Memory B cell (primary cell): Measurements from ENCODE around the gene ZBTB12.
A peak's percentile ranks its signal among the peaks of the same experiment; 100 is the strongest.
"Not testable (repeated sequence)": the region's sequence is repeated elsewhere in the genome, so short reads cannot be mapped to it uniquely, and the experiment has no call there.

Experiments
- ATAC-seq: fragments of 150-1000 bp; cut with Tn5 transposase; 2 replicates; pipeline ENCODE4 v1.10.0; 2021; ENCODE audit warnings: low read depth, mild to moderate bottlenecking, moderate library complexity
- DNase-seq, 2 donors: peaks; one replicate each; pipeline ENCODE4 v3.0.0; 2022; ENCODE audit warnings: low spot score in 2 of 2
- H3K27ac Mint-ChIP-seq: one replicate; pipeline ENCODE4 v1.8.0; 2022; ENCODE audit warnings: mild to moderate bottlenecking, moderate library complexity, mixed read lengths
- H3K27me3 Mint-ChIP-seq: one replicate; pipeline ENCODE4 v1.8.0; 2022; ENCODE audit warnings: mixed read lengths
- H3K36me3 Mint-ChIP-seq: one replicate; pipeline ENCODE4 v1.8.0; 2022; ENCODE audit warnings: mild to moderate bottlenecking, mixed read lengths
- H3K4me1 Mint-ChIP-seq: one replicate; pipeline ENCODE4 v1.8.0; 2022; ENCODE audit warnings: mixed read lengths
- H3K4me3 Mint-ChIP-seq: one replicate; pipeline ENCODE4 v1.8.0; 2022; ENCODE audit warnings: mild to moderate bottlenecking, moderate library complexity, mixed read lengths
- H3K9me3 Mint-ChIP-seq: one replicate; pipeline ENCODE4 v1.8.0; 2022; ENCODE audit warnings: mixed read lengths

Gene ZBTB12

DNA sequence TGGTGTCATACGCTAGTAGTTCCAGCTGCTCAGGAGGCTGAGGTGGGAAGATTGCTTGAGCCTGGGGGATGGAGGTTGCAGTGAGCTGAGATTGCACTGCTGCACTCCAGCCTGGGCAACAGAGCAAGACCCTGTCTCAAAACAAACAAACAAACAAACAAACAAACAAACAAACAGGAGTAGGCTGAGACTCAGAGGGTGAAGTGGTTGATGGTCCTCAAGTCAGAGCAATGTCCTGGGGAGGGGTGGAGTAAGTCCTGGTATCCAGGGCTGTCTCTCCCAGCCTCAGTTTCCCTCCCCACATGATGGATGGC, 33.3 kb downstream of the ZBTB12 start:
- ATAC-seq, H3K27ac Mint-ChIP-seq, H3K27me3 Mint-ChIP-seq, H3K9me3 Mint-ChIP-seq, H3K4me1 Mint-ChIP-seq, DNase-seq, H3K36me3 Mint-ChIP-seq, H3K4me3 Mint-ChIP-seq: not testable (repeated sequence)

DNA sequence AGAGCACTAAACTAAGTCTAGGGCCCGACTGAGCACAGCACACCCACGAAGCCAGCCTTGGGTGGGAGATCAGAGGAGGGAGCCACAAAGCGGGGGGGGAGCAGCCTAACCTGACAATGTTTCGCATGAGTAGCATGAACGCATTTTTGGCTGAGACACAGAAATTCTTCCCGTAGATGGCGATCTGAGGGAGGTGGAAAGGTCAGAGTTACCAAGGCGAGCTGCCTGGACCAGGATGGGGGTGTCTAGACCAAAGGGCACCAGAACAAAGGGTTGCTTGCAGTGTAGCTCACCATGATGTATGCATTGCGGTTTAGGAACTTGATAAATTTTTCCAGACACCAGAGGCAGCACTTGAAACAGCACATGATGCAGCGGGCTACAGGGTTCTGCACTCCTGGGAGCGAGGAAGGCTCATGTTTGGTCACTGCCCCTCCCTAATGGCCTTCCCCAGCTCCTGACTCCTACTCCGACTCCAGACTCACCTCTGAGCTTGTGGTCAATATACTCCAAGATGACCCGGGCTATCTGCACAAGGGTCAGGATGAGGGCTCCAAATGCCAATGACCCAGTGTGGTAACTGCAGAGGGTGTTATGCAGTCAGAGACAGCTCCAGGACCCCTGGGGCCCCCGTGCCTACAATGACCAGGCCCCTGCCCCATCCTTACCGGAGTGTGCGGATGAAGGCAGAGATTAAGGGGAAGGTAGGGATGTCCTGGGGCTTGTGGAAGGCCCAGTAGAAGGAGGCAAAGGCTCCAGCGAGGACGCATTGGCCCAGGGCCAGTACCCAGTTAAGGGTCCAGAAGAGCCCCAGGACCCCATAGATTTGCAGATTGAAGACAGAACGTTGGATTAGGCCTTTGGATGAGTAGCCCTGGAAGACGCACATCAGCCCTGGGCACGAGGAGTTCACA, 36.4 kb downstream of the ZBTB12 start:
- Mint-ChIP-seq H3K36me3 (no peaks in the 10 kb centered on the region), H3K27ac (no peak overlapping the region), H3K4me1 (peaks cover 14% of the 10 kb centered on the region), H3K27me3 (peaks cover 3% of the 10 kb centered on the region), H3K9me3 (no peaks in the 10 kb centered on the region), H3K4me3 (no peak overlapping the region)
- no peak for DNase-seq
- no peak for ATAC-seq

DNA sequence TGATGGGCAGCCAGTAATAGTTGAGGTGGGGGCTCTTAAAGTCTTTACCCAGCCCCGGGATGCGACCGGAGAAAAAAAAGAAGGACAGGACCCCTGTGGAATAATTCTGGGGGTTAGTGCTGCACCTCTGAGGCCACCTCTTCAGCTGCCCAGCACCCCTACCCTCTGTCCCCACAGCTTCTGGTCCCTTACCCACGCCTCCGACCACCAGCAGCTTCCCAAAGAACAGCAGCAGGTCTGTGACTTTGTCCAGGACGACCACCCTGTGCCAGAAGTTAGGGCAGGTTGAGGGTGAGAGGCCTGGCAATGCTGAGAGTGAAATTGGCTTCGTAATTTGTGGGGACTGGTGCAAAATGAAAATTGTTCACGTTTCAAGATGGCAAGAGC, 37.1 kb downstream of the ZBTB12 start:
- H3K4me3 Mint-ChIP-seq, result no peak overlapping the region
- no peaks in the 10 kb centered on the region for H3K9me3 Mint-ChIP-seq
- no peak overlapping the region for H3K27ac Mint-ChIP-seq
- H3K4me1 Mint-ChIP-seq, result peaks cover 12% of the 10 kb centered on the region
- H3K27me3 Mint-ChIP-seq, result peaks cover 2% of the 10 kb centered on the region
- ATAC-seq, result no peak
- peaks cover 4% of the 10 kb centered on the region for H3K36me3 Mint-ChIP-seq
- DNase-seq, result no peak

DNA sequence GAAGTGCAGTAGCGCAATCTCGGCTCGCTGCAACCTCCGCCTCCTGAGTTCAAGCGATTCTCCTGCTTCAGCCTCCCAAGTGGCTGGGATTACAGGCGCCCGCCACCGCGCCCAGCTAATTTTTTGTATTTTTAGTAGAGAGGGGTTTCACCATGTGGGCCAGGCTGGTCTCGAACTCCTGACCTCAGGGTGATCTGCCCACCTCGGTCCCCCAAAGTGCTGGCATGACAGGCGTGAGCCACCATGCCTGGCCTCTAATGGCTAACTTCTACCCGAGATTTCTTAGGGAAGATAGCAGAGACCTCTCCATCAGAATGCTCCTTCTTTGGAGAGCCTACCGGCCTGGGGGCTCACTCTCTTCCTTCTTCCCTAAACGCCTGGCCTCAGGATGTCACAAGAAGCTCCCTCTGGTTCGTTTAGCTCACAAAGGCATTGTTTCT, 37.7 kb downstream of the ZBTB12 start:
- H3K9me3 Mint-ChIP-seq, H3K27me3 Mint-ChIP-seq, DNase-seq, ATAC-seq, H3K36me3 Mint-ChIP-seq: not testable (repeated sequence)
- Mint-ChIP-seq H3K4me3 (peak overlapping the region; percentile 90), H3K4me1 (peaks cover 12% of the 10 kb centered on the region), H3K27ac (peak overlapping the region; percentile 62)

- no peaks in the 10 kb centered on the region for H3K27me3 Mint-ChIP-seq
- peaks cover 12% of the 10 kb centered on the region for H3K4me1 Mint-ChIP-seq
- ATAC-seq, result peak; percentile 93
- no peaks in the 10 kb centered on the region for H3K9me3 Mint-ChIP-seq
- H3K27ac Mint-ChIP-seq, result peak within 1 kb of the TSS; percentile 96
- DNase-seq, result peak; percentile 87 to 97
- peaks cover 7% of the 10 kb centered on the region for H3K36me3 Mint-ChIP-seq
- peak within 1 kb of the TSS; percentile 97 for H3K4me3 Mint-ChIP-seq
These were observed 39.3 kb downstream of the ZBTB12 start, which contains the start of gene NEU1 for GRCh38 chr6:31862344-31863235. Gene NEU1, minus strand, starts transcription at chr6:31862821. Its CDS starts 45 bp downstream, at chr6:31862776.

GRCh38 chr6:31861919-31862343, 40.0 kb downstream of the ZBTB12 start:
- Mint-ChIP-seq H3K4me3 (peak overlapping the region; percentile 97), H3K9me3 (no peaks in the 10 kb centered on the region), H3K27ac (peak overlapping the region; percentile 96), H3K4me1 (peaks cover 12% of the 10 kb centered on the region), H3K27me3 (no peaks in the 10 kb centered on the region), H3K36me3 (peaks cover 9% of the 10 kb centered on the region)
- no peak for ATAC-seq
- DNase-seq, result peak in 1 of 2 donors; percentile 18

GRCh38 chr6:31861150-31861549, 40.7 kb downstream of the ZBTB12 start:
- no peak for ATAC-seq
- H3K4me1 Mint-ChIP-seq, result peaks cover 12% of the 10 kb centered on the region
- H3K9me3 Mint-ChIP-seq, result no peaks in the 10 kb centered on the region
- H3K36me3 Mint-ChIP-seq, result peaks cover 9% of the 10 kb centered on the region
- no peak overlapping the region for H3K27ac Mint-ChIP-seq
- H3K27me3 Mint-ChIP-seq, result no peaks in the 10 kb centered on the region
- DNase-seq, result no peak
- H3K4me3 Mint-ChIP-seq, result no peak overlapping the region

DNA sequence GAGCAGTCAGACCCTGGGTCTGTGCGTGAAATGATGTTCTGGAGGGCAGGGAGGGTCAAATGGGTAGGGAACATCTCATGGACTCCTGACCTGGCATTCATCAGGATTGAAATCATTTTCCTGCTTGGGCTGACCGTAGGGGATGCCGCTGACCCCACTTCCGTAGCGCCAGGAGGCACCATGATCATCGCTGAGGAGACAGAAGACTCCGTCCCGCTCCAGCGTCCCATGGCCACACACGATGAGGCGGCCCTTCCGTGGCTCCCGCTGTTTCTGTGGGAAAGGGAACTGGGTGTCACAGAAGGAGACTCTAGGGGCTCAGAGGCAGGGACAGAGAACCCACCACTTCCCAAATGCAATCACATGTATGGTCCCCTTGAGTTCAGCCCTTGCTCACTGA, 41.5 kb downstream of the ZBTB12 start:
- H3K4me1 Mint-ChIP-seq, result peaks cover 12% of the 10 kb centered on the region
- H3K4me3 Mint-ChIP-seq, result no peak overlapping the region
- H3K36me3 Mint-ChIP-seq, result peaks cover 9% of the 10 kb centered on the region
- no peaks in the 10 kb centered on the region for H3K27me3 Mint-ChIP-seq
- ATAC-seq, result no peak
- no peak overlapping the region for H3K27ac Mint-ChIP-seq
- no peaks in the 10 kb centered on the region for H3K9me3 Mint-ChIP-seq
- no peak for DNase-seq

- no peaks in the 10 kb centered on the region for H3K9me3 Mint-ChIP-seq
- H3K27ac Mint-ChIP-seq, result no peak overlapping the region
- H3K4me3 Mint-ChIP-seq, result peak overlapping the region; percentile 18
- DNase-seq (no peak), ATAC-seq (no peak)
- peaks cover 9% of the 10 kb centered on the region for H3K36me3 Mint-ChIP-seq
- peaks cover 12% of the 10 kb centered on the region for H3K4me1 Mint-ChIP-seq
- H3K27me3 Mint-ChIP-seq, result no peaks in the 10 kb centered on the region
These were observed 42.0 kb downstream of the ZBTB12 start for GRCh38 chr6:31859923-31860322.

GRCh38 chr6:31858707-31859106, 43.2 kb downstream of the ZBTB12 start:
- Mint-ChIP-seq H3K4me1 (peaks cover 11% of the 10 kb centered on the region), H3K27me3 (no peaks in the 10 kb centered on the region), H3K9me3 (no peaks in the 10 kb centered on the region), H3K27ac (no peak overlapping the region), H3K36me3 (peaks cover 9% of the 10 kb centered on the region), H3K4me3 (no peak overlapping the region)
- ATAC-seq (no peak), DNase-seq (no peak)

DNA sequence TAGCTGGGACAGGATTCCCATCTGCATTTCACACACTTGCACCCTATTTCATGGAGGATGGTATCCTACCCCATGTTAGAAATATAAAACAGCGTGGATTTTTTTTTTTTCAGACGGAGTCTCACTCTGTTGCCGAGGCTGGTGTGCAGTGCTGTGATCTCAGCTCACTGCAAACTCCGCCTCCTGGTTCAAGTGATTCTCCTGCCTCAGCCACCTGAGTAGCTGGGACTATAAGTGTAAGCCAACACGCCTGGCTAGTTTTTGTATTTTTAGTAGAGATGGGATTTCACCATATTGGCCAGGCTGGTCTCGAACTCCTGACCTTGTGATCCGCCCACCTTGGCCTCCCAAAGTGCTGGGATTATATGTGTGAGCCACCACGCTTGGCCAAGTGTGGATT, 44.1 kb downstream of the ZBTB12 start:
- DNase-seq, H3K36me3 Mint-ChIP-seq, ATAC-seq, H3K9me3 Mint-ChIP-seq, H3K4me1 Mint-ChIP-seq, H3K4me3 Mint-ChIP-seq, H3K27ac Mint-ChIP-seq, H3K27me3 Mint-ChIP-seq: not testable (repeated sequence)

GRCh38 chr6:31851980-31852718, 49.7 kb downstream of the ZBTB12 start:
- not testable (repeated sequence) for H3K9me3 Mint-ChIP-seq, H3K27ac Mint-ChIP-seq, H3K4me1 Mint-ChIP-seq, H3K36me3 Mint-ChIP-seq, DNase-seq, ATAC-seq, H3K27me3 Mint-ChIP-seq, H3K4me3 Mint-ChIP-seq

- Mint-ChIP-seq H3K27ac (no peak overlapping the region), H3K36me3 (peaks cover 2% of the 10 kb centered on the region), H3K9me3 (no peaks in the 10 kb centered on the region), H3K4me3 (no peak overlapping the region), H3K27me3 (no peaks in the 10 kb centered on the region), H3K4me1 (no peaks in the 10 kb centered on the region)
- DNase-seq, result no peak
- ATAC-seq, result no peak
These were observed 50.4 kb downstream of the ZBTB12 start for GRCh38 chr6:31851485-31851832.
